ENCODE results near the gene AUH. TPM values are rescaled to one million over a fixed set of nuclear protein-coding genes. Genes with fewer than 3 reads are reported as not detected.

The AUH gene
- total and polyA plus RNA-seq, 2 donors from 2014 or later = 31.6 to 63.5 TPM

DNA sequence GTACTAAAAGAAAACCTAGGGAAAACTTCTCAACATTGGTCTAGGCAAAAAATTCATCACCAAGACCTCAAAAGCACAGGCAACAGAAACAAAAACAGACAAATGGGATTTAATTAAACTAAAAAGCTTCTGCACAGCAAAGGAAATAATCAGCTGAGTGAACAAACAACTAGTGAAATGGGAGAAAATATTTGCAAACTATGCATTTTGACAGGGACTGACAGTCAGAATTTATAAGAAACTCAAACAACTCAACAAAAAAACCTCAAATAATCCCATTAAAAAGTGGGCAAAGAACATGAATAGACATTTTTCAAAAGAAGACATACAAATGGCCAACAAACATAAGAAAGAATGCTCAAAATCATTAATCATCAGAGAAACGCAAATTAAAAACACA is 189.4 kb downstream of the AUH start:
- Histone ChIP-seq H3K27ac (ENCODE audit: low read depth in 2 of 2, low read length in 2 of 2) (no peak overlapping the region), H3K27me3 (ENCODE audit: control insufficient read depth, insufficient read depth, low read length) (no peaks in the 10 kb centered on the region), H3K9me3 (ENCODE audit: control insufficient read depth in 2 of 3, insufficient read depth in 1 of 3, low read length in 3 of 3) (peaks cover 0 to 10% (median 3%) of the 10 kb centered on the region in 3 donors), H3K4me3 (ENCODE audit: low read length in 3 of 3) (no peak overlapping the region), H3K36me3 (ENCODE audit: control insufficient read depth in 2 of 3, insufficient read depth in 3 of 3, low read length in 3 of 3) (no peaks in the 10 kb centered on the region), H3K4me1 (ENCODE audit: control insufficient read depth in 2 of 3, insufficient read depth in 2 of 3, low read depth in 1 of 3, low read length in 3 of 3) (no peaks in the 10 kb centered on the region), H3K9ac (ENCODE audit: low read length in 3 of 3) (no peak overlapping the region)
- intact Hi-C loops (cut with DNase I) = no loop called here
- DNase-seq (no peak), FAIRE-seq (no peak)
- TF ChIP-seq, protein P1, sequence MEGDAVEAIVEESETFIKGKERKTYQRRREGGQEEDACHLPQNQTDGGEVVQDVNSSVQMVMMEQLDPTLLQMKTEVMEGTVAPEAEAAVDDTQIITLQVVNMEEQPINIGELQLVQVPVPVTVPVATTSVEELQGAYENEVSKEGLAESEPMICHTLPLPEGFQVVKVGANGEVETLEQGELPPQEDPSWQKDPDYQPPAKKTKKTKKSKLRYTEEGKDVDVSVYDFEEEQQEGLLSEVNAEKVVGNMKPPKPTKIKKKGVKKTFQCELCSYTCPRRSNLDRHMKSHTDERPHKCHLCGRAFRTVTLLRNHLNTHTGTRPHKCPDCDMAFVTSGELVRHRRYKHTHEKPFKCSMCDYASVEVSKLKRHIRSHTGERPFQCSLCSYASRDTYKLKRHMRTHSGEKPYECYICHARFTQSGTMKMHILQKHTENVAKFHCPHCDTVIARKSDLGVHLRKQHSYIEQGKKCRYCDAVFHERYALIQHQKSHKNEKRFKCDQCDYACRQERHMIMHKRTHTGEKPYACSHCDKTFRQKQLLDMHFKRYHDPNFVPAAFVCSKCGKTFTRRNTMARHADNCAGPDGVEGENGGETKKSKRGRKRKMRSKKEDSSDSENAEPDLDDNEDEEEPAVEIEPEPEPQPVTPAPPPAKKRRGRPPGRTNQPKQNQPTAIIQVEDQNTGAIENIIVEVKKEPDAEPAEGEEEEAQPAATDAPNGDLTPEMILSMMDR (IDR thresholded peaks at IDR 0.05; ENCODE audit: borderline replicate concordance, extremely low read depth, insufficient read depth) = no peak

DNA sequence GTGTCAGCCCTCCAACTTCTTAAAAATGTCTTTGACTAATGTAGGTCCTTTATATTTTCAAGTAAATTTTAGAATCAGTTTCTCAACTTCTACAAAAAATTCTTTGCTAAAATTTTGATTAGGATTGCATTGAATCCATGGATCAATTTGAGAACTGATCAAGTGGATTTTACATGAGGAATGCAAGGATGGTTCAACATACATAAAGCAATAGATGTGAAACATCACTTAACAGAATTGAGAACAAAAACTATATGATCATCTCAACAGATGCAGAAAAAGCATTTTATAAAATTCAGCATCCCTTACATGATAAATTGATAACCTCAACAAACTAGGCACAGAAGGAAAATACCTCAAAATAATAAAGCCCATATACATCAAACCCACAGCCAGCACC is 190.8 kb downstream of the AUH start:
- Histone ChIP-seq H3K9ac (ENCODE audit: low read length in 3 of 3) (no peak overlapping the region), H3K27me3 (ENCODE audit: control insufficient read depth, insufficient read depth, low read length) (no peaks in the 10 kb centered on the region), H3K36me3 (ENCODE audit: control insufficient read depth in 2 of 3, insufficient read depth in 3 of 3, low read length in 3 of 3) (no peaks in the 10 kb centered on the region), H3K4me3 (ENCODE audit: low read length in 3 of 3) (no peak overlapping the region), H3K4me1 (ENCODE audit: control insufficient read depth in 2 of 3, insufficient read depth in 2 of 3, low read depth in 1 of 3, low read length in 3 of 3) (peaks cover 0 to 1% (median 0%) of the 10 kb centered on the region in 3 donors), H3K9me3 (ENCODE audit: control insufficient read depth in 2 of 3, insufficient read depth in 1 of 3, low read length in 3 of 3) (peaks cover 0 to 10% (median 3%) of the 10 kb centered on the region in 3 donors), H3K27ac (ENCODE audit: low read depth in 2 of 2, low read length in 2 of 2) (no peak overlapping the region)
- DNase-seq = no peak
- FAIRE-seq = no peak
- intact Hi-C loops (cut with DNase I) = no loop called here
- TF ChIP-seq, protein P1 (IDR thresholded peaks at IDR 0.05; ENCODE audit: borderline replicate concordance, extremely low read depth, insufficient read depth) = no peak

DNA sequence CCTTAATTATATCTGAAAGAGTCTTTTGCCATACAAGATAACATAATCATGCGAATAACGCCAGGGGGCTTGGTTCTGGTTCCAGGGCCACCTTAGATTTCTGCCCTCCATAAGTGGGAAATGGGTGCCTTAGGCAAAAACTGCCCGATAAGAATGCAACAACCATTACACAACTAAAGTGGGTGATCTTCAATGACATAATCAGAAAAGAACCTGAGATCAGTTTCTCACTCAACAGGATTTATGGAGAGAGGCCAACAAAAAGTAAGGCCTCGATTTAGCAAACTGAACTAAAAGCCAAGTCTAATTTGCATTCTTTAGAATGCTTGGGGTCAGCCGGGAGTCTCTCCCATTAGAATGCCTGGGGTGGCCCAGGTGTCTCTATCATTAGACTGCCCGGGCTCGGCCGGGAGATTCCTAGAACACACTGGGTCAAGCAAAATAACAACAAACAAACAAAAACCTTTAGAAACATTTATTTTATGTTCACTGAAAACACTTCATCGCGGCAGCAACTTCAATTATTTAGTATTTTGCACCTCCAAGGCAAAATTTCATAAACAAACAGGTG is 194.8 kb downstream of the AUH start:
- no peaks in the 10 kb centered on the region for H3K27me3 ChIP-seq (ENCODE audit: control insufficient read depth, insufficient read depth, low read length)
- no peaks in the 10 kb centered on the region for H3K36me3 ChIP-seq (ENCODE audit: control insufficient read depth in 2 of 3, insufficient read depth in 3 of 3, low read length in 3 of 3)
- H3K27ac ChIP-seq (ENCODE audit: low read depth in 2 of 2, low read length in 2 of 2) = no peak overlapping the region
- FAIRE-seq (no peak), DNase-seq (peak in 1 of 5 donors; percentile 2)
- H3K4me3 ChIP-seq (ENCODE audit: low read length in 3 of 3) = no peak overlapping the region
- intact Hi-C loops (cut with DNase I) = no loop called here
- no peak overlapping the region for H3K9ac ChIP-seq (ENCODE audit: low read length in 3 of 3)
- peaks cover 0 to 13% (median 0%) of the 10 kb centered on the region in 3 donors for H3K4me1 ChIP-seq (ENCODE audit: control insufficient read depth in 2 of 3, insufficient read depth in 2 of 3, low read depth in 1 of 3, low read length in 3 of 3)
- H3K9me3 ChIP-seq (ENCODE audit: control insufficient read depth in 2 of 3, insufficient read depth in 1 of 3, low read length in 3 of 3) = peaks cover 0 to 10% (median 3%) of the 10 kb centered on the region in 3 donors
- TF ChIP-seq, protein P1 (IDR thresholded peaks at IDR 0.05; ENCODE audit: borderline replicate concordance, extremely low read depth, insufficient read depth) = no peak

Data from kidney (tissue), 14 donors.